CD4-positive, alpha-beta T cell treated with Interleukin-10 for 1 hour (primary cell): ENCODE results near the gene PTPRR.
"Not testable (repeated sequence)": the region's sequence is repeated elsewhere in the genome, so short reads cannot be mapped to it uniquely, and the experiment has no call there.

Experiments
- DNase-seq: peaks from one replicate; pipeline ENCODE4 v3.0.0-alpha.2; 2020

The PTPRR gene

DNA sequence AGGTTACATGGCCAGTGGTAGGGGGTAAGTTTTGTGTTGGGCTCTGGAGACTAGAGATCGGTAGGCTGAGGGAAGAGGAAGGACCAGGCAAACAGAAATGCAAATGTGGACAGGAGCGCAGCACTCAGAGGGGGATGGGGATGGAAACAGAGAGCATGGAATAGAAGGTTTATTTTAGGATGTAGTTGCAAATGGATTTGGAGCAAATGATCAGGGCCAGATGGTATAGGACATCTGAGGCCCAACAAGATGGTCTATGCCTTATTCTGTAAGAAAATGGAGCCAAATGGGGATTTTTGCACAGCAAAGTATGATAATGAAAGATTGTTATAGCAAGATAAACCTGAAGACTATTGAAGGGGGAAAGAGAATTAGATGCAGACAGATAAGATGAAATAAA is 180.8 kb downstream of the PTPRR start:
- DNase-seq: no peak

DNA sequence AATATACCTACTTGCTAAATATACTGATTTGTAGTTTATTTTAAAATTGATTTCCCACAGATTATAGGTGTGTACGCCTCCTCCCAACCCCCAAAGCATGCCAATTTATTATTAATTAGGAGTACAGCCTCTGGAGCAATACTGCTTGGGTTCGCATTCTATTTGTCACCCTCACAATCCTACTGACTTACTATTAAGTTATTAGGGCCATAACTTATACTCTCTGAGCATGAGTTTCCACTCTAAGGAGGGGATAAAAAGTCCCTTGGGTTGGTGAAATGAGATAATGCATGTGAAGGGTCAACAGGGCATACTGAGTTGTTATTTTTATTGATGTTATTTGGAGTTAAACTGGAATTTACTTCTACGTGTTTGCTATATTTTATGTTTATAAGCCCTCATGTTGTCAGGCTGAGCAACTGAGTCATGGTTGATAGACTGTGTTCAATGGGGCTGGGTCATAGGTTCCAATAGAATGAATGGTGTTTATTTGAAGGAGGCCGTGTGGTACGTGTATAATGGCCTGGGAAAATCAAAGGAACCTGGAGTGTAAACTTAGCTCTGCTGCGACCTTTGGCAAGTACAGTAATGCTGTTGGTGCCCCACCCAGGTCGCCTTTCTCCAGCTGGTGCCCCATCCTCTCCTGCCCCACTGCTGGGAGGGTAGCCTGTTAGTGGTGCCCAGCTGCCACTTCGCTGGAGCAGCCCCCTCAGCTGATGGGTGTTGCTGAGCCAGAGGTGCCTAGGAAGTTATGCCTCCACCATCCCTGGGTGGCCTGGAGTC is 184.0 kb downstream of the PTPRR start:
- DNase-seq: no peak

DNA sequence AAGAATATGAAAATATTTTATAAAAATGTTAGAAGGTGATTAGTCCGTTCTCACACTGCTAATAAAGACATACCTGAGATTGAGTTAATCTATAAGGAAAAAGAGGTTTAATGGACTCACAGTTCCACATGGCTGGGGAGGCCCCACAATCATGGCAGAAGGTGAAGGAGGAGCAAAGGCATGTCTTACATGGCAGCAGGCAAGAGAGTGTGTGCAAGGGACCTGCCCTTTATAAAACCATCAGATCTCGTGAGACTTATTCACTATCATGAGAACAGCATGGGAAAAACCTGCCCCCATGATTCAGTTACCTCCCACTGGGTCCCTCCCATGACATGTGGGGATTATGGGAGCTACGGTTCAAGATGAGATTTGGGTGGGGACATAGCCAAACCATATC is 185.3 kb downstream of the PTPRR start:
- DNase-seq: not testable (repeated sequence)

DNA sequence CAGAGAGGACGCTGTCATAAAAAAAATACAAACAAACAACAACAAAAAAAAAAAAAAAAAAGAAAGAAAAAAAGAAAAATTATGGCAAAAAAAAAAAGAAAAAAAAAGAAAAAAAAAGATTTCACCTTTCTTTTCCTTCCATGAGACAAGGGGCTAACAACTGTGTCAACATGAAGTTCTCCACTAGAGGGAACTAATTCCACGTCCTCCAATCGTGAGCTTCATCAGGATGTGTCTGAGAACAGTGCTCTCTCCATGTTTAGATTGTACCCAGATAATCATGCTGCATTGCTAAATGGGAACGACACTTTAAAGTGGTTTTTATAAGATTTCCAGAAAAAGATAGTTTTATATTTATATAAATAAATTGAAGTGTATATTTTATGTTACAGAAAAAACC is 187.2 kb downstream of the PTPRR start:
- peak; percentile 31 for DNase-seq

DNA sequence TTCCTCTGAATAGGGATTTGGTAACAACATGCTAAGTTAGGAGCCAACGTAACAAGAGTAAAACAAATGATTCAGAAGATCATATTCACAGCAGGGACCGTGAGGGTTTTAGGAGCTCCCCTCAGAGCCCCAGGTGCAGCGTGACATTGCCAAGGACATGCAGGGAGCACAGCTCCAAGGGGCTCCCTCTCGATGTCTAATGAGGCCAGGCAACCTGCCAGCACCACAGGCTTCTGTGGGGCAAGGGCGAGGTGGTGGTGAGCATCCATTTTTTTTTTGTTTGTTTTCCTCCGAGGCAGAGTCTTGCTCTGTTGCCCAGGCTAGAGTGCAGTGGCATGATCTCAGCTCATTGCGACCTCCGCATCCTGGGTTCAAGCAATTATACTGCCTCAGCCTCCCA is 188.3 kb downstream of the PTPRR start:
- no peak for DNase-seq

- no peak for DNase-seq
These were observed 189.8 kb downstream of the PTPRR start for GRCh38 chr12:70730675-70731180.

DNA sequence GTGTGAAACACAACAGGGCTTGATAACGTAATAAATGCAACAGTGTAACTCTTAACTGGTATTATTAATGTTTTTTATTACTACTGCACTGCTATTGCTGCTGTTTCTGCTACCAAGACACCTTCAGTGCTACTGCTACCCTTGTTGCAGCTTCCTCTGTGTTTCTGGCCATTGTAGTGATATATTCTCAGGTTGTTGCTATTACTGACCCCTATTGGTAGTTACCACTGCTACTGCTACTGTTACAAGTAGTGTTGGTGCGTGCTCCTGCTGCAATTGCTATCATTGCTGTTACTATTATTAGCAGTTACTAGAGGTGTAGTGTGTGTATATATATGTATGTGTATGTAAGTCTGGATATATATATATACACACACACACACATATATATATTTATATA is 196.1 kb downstream of the PTPRR start:
- no peak for DNase-seq

DNA sequence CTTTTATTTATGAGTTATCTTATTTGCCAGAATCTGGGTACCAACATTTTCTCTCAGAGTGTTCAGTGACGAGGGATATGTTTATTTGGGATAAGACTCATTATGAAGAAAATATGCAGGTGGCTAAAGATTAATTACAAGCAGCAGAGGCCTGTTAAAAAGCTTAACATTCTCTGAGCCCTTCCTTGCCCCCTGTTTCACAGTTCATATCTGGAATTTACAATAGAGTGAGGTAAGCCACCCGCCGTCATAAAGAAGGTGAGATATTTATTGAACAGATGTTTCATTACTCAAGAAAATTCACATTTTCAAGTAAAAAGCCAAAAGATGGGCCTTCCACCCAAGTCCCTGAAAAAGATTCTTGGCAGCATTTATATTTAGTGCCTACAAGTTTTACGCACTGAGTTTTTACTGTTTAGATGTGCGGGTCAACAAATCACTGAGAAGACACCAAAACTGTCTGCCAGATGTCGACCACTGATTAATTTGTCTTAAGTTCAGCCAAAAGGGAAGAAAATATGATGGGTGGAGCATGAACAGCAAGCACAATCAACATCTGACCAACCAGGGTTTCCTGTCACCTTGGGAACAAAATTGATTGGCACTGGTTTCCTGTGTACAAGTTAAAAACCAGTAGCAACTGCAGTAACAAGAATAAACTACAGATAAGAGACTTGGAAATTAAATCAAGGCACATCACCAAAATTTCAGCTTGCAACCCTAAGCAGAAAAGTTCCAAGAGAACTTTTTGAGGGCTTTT is 197.8 kb downstream of the PTPRR start:
- peak; percentile 14 for DNase-seq

DNA sequence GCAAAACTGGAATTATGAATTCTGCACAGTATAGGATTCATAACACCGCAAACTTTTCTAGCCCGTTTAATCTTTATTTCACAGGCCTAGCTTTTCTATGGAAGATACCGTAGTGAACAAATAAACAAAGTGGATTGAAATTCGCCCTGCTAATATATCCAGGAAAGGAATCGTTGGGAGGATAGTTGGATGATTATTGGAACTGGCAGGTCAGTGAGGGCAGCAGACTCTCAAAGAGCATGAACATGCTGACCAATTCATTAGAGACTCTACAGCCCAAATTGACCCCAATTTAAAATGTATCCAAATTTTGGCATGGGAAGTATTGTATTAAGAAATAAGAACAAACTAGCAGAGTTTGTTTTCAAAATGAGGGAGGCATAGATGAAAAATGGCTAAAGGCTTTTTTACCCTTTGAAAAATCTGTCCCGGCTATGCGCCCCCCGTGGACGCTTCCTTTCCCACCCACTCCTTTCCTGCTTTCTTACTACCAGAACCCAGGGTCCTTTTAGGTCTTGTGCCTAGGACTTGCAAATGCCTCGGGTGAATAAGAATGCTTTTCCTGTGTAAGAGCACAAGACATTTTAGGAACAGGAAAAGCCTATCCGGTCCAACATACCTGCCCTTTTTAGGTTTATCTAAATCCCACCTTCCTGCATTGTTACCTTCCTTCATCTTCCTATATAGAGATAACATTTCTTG is 198.7 kb downstream of the PTPRR start:
- no peak for DNase-seq

GRCh38 chr12:70721216-70721615 is 199.3 kb downstream of the PTPRR start:
- no peak for DNase-seq

- DNase-seq: peak; percentile 25
These were observed 200.7 kb downstream of the PTPRR start for GRCh38 chr12:70719672-70720420.

DNA sequence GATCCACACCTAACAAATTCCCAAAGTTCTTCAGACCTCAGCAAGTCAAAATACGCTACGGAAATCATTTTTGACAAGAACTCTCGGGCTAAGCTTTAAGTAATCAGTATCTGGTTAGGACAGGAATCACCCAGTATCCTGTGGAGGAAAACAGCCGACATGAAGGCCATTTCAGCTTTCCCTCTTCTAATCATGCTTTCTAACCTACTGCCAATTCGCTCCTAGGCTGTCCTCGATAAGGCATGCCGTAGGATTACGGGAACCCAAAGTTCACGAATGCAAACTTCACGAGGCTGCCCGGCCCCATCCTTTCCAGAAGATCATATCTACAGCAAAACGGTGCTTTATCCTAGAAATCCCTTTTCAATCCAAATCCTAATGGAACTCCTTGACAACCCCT is 201.5 kb downstream of the PTPRR start:
- no peak for DNase-seq

DNA sequence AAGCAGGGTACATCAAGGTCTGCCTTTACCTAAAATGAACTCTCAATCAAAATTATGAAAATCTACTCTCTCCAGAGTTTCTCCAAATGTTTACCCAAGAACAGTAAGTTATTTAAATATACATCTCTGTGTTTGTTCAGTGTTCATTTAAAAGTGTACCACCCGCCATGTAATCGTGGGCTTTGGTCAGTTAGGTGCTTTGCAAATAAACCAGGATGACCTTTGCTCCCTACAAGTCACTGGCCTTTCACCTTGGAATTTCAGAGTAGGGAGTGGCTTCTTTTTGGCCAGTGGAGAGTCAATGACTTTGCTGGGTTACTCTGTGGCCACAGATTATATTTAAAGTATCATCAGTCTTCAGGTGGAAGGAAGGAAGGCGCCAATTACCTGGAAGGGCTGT is 208.7 kb downstream of the PTPRR start:
- DNase-seq: no peak

DNA sequence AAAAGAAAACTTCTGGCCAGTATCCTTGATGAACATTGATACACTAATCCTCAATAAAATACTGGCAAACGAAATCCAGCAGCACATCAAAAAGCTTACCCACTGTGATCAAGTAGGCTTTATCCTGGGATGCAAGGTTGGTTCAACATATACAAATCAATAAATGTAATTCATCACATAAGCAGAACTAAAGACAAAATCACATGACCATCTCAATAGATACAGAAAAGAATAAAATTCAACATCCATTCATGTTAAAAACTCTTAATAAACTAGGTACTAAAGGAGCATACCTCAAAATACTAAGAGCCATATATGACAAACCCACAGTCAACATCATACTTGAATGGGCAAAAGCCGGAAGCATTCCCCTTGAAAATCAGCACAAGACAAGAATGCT is 211.5 kb downstream of the PTPRR start:
- no peak for DNase-seq

DNA sequence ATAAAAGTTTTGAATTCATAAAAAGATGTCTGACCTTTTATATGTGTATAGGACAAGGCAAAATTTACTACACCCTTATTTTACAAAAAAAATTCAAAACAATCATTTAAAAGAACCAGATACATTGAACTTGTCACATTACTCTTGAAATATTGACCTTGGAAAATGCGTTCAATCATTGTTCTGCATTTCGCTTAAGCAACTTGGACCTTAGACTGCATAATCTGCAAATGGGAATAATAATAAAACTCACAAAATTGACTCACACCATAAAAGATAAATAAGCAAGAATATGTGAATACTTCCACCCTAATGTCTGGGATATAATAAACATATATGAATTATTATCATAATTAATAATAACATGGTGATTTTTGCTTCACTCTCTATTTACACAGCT is 213.9 kb downstream of the PTPRR start:
- DNase-seq: no peak

- DNase-seq: no peak
These were observed 222.2 kb downstream of the PTPRR start for GRCh38 chr12:70698345-70698744.

DNA sequence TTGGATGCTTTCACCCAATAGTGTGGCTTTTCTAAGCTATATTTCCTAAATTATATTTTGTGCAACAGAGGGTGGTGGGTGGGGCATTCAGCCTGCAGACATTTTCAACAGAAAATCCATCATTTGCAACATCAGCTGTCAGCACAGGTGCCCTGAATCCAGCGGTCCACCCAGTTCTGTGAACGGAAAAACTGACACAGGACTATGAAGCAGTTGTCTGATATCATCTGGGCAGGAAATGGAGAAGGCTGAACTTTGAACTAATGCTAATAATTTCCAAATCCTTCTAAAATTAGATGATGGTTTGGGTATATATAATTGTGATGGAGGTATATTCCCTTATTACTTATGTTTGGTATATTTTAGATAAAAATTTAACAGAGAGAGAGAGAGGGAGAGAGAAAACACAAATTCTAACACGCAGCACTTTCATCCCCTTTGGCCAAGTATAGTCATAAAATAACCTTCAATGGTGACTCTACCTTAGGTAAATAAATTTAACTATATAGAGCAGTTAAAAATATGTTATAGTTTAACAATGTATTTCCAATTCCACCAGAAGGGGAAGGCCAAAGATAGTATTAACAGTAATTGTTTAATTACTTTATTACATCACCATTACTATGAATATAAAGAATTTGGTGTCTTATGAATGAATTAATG is 225.0 kb downstream of the PTPRR start:
- no peak for DNase-seq

GRCh38 chr12:70692681-70693288 is 227.8 kb downstream of the PTPRR start:
- no peak for DNase-seq

DNA sequence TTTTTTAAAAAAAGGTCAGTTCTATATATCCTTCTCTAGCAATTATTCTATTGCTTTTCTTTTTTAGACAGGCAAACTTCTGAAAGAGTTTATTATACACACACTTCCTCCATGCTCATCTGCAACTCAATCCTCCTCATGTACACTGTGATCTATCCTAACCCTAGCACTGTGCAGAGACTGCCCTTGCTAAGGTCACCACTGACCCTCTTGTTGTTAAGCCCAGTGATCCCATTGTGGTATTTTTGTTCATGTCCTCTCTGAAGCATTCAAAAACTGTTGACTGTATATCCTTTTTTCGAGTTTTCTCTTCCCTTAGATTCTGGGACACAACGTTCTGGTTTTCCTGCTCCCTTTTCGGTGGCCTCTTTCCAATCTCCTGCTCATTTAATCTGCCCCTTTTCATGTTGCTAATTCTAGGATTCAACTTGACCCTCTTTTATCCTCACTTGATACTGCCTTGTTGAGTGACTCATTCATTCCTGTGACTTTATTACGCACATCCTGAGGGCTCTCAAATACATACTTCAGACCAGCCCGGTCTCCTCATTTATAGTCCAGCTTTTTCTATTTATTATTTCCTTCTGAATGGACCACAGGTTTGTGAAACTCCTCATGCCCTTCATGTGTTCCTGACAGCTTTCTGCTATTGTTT is 229.4 kb downstream of the PTPRR start:
- no peak for DNase-seq

DNA sequence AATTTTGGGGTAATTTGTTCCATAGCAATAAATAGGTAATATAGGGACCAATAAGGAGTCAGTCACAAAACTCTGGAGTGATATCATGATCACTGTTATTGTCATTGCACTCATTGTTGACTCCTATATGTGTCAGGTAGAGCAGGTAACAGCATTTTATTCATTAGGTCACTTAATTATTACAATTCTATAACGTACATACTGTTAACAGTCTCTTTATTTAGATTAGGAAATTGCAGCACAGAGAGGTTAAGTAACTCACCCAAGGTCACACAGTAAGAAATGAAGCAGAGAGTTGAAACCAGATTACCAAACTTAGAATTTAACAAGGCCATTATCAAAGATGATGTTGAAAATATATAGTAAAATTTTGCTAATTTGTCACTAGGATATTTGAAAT is 233.6 kb downstream of the PTPRR start:
- DNase-seq: no peak

GRCh38 chr12:70686299-70686698 is 234.2 kb downstream of the PTPRR start:
- DNase-seq: no peak
